ENCODE measurements around the gene SORBS2.

GRCh38 chr4:185597532-185598188 is 214.3 kb downstream of the SORBS2 start:
- TF ChIP-seq, protein P1, sequence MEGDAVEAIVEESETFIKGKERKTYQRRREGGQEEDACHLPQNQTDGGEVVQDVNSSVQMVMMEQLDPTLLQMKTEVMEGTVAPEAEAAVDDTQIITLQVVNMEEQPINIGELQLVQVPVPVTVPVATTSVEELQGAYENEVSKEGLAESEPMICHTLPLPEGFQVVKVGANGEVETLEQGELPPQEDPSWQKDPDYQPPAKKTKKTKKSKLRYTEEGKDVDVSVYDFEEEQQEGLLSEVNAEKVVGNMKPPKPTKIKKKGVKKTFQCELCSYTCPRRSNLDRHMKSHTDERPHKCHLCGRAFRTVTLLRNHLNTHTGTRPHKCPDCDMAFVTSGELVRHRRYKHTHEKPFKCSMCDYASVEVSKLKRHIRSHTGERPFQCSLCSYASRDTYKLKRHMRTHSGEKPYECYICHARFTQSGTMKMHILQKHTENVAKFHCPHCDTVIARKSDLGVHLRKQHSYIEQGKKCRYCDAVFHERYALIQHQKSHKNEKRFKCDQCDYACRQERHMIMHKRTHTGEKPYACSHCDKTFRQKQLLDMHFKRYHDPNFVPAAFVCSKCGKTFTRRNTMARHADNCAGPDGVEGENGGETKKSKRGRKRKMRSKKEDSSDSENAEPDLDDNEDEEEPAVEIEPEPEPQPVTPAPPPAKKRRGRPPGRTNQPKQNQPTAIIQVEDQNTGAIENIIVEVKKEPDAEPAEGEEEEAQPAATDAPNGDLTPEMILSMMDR (IDR thresholded peaks at IDR 0.05) = peak; percentile 97 to 100 (median 99)
- TF ChIP-seq POLR2A (IDR thresholded peaks at IDR 0.05) = no peak

All from testis (tissue), 2 donors.